NCI-H345 (cell line): Measurements from ENCODE around the gene CYP39A1.

Experiments
- DNase-seq: peaks from one replicate; lab custom pipeline; 2025; lab: John Stamatoyannopoulos, UW

CYP39A1 gene

DNA sequence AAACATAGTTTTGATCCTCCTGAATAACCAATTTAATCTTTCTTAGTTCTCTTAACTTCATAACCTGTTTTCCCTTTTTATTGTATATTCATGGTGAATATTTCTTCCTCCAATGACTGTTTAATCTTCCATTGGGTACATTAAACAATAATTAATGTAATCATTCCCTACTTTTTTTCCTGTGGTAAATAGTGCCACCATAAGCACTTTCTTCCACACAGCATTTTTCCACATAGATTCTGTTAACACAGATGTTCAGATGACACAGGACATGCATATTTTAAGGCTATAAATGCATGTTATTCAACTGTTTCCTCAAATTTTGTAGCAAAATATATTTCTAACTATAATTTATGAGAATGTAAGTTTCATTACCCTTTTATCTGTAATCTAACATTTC lies 61.9 kb downstream of the CYP39A1 start:
- DNase-seq, result no peak

DNA sequence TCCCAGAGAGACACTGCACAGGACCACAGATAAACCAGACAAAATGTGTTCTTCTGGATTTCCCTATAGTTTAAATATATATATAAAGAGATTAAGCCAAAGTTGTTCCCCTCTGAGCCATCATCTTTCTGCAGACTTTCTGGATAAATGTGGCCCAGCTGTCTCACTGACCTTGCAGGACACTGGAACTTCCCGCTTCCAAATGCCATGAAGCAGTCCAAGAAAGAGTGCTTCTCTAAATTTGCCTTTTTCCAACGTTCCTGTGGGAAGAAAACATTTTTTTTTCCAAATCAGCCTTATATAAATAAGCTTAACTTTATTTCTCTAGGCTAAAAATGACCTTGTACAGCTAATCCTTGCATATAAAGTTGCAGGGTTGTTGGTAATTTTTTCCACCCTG lies 65.7 kb downstream of the CYP39A1 start:
- no peak for DNase-seq

DNA sequence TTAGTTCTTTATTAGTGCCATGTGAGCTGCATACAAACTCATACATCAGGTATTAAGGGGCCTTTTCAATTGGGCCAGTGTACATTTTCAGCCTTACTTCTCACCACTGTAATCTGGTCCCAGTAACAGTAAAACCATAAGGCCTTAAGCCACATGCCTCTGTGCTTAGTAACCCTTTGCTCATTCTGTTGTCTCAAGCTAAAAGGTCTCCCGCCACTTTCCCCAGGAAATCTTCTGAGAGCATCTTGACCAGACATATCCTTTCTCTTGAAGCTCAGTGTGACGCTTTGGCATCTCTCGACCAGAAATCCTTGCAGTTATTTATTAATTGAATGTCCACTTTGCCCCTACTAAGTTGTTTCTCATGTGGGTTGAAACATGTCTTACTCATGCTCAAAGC lies 68.0 kb downstream of the CYP39A1 start:
- DNase-seq, result no peak

DNA sequence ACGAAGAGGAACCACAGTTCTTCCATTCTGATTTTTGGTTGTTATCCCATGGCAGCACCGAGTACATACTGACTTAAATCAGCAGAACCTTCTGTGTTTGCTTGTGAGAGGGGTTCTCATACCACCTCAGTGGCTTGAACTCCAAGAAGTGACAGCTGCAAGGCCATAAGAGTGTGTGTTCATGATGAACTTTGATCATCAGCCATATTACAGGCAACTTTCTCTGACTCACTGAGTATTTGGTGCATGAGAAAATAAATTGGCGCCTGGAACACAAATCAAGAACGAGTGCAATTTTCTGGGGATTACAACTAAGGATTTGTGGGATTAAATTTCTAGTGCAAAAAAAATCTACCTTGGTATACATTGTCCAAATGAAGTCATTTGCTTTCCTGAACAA lies 68.9 kb downstream of the CYP39A1 start:
- DNase-seq, result no peak

DNA sequence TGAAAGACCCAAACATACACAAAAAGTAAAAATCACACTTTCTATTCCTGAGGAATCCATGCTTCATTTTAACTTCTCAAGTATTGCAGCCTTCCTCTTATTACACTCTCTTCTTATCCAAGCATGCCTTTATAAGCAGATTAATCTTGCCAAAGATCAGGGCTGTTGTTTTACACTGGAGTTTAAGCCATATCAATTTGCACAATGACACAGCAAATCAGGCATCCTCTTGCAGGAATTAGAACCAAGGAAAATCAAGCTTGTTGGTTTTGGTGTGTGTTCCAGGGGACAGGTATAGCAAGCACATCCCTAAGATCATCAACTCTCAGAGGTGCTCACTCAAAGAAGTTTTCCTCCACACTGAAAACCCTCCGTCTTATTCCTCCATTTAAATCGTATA lies 69.5 kb downstream of the CYP39A1 start:
- no peak for DNase-seq

DNA sequence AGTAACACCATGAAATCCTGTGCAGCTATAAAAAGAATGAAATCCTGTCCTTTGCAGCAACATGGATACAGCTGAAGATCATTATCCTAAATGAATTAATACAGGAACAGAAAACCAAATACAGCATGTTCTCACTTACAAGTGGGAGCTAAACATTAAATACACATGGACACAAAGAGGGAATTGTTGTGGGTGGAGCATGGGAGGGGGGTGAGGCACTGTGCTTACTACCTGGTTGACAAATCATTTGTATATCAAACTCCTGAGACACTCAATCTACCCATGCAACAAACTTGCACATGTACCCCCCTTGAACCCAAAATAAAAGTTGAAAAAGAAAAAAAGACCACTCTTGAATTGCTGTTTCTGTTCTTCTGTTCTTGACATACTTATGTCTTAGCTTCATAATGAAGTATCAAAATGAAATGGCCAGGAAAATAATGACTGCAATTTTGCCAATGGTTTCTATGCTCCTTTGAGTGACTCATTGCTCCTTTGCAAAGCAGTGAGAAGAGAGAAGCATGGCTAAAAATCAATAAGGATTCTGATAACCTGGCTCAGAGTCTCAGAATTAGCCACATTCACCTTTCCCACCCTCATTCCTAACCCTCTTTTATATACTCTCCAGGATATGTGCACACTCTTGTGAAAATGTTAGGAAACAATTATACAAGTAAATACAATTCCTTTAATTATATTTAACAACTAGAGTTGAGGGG lies 71.0 kb downstream of the CYP39A1 start:
- no peak for DNase-seq

DNA sequence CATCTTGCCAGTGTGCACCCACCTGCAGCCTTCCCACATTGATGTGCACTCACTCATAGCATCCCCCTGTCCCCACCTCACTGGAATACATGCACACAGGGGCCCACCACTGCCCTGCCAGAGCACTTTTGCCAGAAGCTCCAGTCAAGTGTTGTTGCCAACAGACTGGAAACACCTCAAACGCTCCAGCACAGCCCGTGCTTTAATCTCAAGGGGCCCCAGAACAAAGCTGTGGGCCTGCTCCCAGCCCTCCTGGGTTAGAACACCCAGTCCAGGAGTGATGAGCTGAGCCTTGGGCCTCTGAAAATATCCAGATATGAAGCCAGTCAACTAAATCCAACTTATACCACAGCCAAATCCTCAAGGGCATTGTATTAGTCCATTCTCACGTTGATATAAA lies 77.1 kb downstream of the CYP39A1 start:
- DNase-seq, result no peak

DNA sequence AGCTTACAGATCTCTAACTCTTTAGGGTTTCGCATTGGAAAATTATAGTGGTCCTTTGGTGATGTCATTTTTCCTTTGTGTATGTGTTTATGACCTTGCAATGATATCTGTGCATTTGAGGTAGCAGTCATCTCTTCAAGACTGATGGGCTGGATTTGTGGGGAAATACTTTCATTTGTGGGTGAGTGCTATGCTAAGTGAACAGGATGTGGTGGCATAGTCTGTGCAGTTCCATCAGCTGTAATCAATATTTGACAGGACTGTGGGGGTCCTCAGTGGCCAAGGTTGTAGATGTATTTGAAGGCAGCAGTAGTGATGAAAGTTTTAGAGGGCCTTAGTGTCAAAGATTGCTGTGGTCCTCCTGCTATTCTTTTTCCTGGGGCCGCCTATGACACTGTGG lies 79.5 kb downstream of the CYP39A1 start:
- DNase-seq, result no peak

DNA sequence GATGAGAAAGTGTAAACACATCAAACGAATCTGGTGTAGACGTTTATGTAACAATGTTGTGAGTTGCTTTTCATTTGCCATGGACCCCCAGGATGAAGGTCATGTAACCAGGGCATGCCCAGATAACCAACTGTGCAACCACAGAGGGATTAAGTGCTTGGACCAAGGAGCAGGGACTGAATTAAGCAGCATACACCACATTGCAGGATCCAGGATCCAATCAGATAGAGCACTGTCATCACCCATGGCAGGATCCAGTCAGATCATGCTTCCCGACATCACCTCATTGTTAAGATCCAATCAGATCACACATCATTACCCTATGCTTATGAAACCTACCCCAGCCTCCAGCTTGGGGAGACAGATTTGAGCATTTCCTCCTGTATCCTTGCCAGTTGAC lies 87.1 kb downstream of the CYP39A1 start:
- DNase-seq, result no peak

DNA sequence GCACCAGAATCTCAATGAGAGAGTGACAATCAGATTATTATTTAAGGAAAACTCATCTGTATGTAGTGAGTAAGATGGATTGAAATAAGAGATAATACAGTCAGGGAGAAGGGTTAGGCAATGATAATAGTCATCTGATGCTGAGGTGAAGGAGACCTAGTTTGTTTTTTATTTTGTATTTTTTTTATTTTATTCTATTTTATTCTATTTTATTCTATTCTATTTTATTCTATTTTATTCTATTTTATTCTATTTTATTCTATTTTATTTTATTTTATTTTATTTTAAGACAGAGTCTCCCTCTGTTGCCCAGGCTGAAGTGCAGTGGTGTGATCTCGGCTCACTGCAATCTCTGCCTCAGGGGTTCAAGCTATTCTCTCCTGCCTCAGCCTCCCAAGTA lies 88.7 kb downstream of the CYP39A1 start:
- no peak for DNase-seq

DNA sequence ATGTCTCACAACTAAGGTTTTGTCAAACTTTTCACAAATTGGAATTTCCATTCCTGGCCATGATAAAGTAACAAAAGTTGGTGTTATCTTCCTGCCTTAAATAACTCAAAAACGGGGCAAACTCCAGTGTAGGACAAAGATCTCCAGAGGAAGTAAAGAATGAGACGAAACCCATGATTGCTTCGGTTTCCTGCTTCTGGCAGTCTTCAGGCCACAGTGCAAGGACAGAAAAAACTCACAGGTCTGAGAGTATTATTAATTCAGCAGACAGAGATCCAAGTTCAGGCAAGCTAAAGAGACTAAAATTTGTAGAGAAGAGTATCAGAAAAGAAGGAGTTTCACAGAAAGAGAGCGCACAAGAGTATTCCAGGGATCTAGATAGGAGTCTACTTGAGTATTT lies 96.6 kb downstream of the CYP39A1 start:
- no peak for DNase-seq

DNA sequence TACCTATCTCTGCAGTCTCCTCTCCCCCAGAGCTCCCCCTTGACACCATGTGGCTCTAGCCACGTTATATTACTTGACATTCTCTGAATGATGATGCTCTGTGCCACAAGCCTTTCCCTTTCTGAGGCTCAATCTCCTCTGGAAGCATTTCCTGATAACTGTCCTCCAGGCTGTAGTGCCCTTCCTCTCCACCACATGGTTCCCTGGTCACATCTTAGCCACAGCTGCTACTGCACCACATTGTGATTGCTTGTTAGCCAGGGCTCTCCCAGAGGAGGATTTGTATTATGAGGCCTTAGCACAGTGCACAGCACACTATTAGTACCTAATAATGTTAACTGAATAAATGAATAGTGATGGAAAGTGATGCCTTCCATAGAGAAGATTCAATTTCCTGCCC lies 97.5 kb downstream of the CYP39A1 start:
- no peak for DNase-seq

DNA sequence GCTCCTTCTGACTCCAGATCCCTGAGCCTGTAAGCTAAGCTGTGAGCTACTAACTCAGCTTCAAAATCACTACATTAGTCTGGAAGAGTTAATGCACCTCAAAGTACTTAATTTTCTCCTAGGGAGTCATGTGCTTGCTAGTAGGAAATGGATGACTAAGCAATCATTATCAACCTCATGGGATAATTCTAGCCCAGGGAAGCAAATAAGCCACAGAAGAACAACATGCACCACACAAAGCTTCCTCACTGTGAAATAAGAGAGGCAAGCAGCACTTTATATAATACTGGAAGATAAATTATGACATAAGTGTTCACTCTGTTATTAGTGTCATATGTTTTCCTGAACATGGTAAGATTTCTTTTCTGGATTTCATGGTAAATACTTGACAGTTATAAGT lies 103.5 kb downstream of the CYP39A1 start:
- no peak for DNase-seq

DNA sequence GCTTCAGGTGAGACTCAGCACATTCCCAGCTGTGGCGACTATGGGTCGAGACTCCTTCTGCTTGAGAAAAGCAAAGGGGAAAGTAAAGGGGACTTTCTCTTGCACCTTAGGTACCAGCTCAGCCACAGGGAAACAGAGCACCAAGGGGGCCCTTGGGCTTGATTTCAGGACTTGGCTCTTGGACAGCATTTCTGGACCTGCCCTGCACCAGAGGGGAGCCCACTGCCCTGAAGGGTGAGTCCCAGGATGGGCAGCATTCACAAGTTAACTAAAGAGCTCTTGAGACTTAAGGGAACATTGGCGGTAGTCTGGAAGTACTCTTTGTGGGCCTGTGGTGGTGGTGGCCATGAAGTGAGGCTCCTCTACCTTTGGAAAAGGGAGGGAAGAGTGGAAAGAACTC lies 111.1 kb downstream of the CYP39A1 start:
- DNase-seq, result no peak

DNA sequence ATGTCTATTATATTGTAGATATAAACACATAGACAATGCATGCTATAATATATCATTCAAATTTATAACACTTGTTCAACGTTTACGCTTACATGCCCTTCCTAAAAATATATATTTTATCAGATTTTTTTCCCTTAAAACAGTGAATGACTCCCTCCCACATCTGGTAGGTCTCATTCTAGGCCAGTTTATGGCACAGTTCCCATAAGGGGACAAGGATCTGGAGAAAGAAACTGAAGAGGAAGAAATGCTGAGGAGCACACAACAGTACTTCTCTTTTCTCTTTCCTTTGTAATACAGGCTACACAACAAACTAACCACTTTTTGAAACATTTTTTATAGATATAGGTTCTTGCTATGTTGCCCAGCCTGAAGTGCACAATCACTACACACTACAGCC lies 112.8 kb downstream of the CYP39A1 start:
- no peak for DNase-seq

DNA sequence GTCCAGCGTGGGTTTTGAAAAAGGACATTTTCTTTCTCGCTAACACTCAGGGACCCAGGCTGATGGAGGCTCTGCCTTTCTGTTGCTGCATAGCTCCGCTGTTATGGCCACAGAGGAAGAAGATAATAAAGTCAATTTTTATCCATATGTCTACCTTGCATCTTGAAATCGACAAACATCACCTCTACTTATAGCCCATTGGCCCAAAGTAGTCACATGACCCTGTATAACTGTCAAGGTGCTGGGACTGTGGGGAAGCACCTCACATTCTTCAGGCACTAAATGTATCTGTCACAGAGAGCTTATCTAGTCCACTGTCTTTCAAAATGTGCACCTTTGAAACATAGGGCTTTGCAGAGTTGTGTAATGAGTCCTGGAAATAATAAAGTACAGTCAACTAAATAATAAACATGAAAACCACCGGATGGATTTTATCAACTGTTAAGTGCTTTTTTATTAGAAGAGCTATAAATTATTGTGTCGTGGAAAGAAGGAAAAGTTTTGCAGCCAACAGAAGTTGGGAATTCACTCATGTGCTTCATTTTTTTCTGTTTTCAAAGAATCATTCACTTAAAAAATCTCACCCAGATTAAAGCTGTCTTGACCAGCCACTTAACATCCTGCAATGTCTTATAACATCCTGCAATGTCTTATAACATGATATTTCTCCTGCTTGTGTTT lies 113.7 kb downstream of the CYP39A1 start:
- DNase-seq, result no peak

DNA sequence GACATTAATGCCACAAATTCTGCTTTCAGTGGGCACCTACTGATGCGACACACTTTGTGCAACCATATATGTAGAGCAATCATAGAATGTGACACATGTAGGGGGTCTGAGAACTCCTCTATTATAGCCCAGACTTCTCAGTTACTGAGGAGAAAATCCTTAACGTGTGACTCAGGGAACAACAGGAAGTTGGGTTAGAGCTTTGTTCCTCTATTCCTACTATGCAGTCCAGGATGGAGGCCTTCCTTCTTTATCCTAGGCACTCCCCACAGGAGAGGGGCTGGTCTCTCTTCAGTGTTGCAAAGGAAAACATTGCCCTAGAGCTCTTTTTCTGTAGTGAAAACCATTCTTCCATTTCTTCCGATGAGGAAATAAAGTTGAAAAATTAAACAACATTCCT lies 121.7 kb downstream of the CYP39A1 start:
- DNase-seq, result no peak

DNA sequence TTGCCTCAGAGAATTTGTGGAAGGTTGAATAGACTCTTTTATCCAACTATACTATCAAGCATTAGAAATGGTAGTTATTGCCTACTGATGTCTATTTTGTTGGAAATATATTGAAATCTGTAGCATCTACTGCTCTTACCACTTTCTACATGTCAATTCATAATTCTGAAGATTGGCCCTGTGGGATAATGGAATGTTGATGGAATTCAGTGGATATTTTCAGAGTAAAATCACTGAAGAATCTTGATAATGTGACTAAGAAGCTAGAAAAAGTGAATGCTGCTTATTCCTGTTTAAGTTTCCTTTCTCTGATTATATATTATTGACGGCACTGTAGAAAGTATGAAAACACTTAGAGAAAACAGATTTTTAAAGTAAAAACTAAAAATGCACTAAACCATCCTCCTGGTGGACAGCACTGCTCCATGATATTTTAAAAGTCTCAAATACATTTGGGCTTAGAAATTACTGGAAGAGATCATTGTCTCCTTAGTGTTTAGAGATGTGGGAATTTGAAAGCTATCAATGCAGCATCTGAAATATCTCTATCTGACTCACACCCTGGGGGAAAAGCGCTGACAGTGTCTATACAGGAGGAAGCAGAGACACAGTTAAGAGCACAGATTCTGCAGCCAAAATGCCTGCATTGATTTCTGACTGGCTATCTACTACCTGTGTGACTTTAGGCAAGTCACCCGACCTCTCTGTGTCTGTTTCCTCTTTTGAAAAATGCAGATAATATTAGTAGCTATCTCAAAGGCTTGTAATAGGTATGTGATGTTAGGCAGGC lies 123.5 kb downstream of the CYP39A1 start:
- DNase-seq, result no peak

DNA sequence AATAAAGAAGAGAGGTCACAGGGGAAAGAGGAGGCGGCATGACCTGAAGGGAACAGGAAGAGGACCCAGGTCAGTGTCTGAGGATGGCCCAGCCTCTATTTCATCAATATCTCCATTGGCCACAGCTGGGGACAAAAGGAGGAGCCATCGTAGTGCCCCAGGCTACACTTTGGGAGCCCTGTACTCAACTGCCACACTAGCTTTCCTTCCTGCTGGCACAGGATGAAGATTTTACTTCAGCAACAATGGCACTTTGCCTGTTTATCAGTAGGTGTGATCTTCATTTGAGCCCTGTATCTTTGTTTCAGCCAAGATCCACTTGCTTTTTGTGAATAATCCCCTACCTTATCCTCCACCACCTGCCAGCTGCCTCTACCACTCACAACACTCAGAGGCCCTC lies 126.0 kb downstream of the CYP39A1 start:
- peak; percentile 10 for DNase-seq

DNA sequence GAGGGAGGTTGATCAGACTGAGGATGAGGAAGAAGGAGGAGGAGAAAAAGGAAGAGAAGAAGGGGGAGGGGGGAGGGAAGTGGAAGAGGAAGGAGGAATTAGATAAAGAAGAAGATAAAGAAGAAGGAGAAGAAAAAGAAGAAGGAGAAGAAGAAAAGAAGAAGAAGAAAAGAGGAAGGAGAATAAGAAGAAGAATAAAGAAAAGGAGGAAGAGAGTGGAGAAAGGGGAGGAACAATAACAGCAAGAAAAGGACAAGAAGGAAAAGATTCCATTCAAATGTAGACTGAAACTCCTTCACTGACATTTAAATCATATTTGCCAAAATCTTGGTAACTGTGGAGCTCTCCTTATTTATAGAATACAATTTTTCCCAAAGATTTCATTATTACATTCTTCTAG lies 127.0 kb downstream of the CYP39A1 start:
- no peak for DNase-seq

DNA sequence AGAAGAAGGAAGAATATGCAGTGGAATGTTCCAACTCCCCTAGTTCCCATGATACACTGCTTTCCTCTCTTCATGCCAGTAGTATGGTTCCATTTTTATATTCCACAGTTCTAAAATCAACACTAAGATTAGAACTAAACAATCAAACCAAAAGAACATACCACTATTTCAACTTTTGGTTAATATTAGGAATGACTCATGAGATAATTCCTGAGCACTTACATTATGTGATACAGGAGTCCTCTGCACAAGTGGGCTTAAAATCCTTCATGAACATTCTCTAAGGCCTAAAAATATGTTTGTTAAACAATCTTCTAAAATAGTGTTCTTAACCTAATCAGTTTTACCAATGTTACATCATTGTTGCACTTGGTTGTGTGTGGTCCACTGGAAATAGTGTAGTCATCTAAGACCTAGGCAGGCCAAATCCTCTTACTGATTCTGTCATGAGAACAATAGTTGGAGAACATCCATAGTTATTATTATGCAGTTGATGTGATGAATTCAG lies 131.1 kb downstream of the CYP39A1 start:
- no peak for DNase-seq

DNA sequence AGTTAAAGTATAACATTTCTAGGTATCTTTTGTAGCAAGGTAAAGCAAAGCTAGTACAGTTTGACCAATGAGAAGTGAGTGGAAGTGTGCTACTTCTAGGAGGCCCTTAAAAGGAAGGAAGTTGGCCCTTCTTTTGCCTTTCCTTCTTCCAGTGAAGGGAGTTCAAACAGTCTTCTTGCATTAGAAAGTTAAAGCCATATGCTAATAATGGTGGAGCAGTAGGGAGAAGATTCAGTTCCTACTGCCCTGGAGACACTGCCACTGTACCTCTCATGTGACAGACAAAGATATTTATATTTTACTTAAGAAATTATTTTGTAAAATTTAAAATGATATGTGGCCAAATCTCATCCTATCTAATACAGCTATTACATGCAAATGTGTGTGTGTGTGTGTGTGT lies 135.4 kb downstream of the CYP39A1 start:
- DNase-seq, result no peak

DNA sequence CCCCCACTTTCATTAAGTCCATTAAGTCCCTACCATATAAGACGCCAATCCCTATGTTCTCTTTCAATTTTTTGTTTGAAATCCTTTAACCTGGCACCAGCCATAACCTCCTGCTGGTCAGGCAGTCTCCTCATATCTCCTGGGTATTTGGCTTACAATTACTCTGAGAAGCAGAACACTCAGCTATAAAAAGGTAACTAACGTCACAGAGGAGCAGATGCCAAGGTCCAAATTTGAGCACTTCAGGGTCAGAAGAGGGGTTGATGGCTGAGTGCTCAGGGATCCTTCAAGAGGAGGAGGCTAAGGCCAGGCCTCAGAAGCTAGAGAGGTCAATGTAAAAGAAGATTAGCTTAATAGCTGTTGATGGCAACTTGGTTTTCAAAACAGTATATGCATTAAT lies 139.1 kb downstream of the CYP39A1 start:
- DNase-seq, result no peak
